H1 (cell line): Measurements from ENCODE around the gene ANO9. TPM values are rescaled to one million over a fixed set of nuclear protein-coding genes. Genes with fewer than 3 reads are reported as not detected.
A peak's percentile ranks its signal among the peaks of the same experiment; 100 is the strongest.

Source experiments
- ASH2L ChIP-seq: fragments of 200-600, 300-600 bp; sonication (generic); IDR thresholded peaks from one replicate; pipeline ENCODE4 v1.7.1; 2017; ENCODE audit warnings: low read length
- BACH1 ChIP-seq: IDR thresholded peaks from 2 replicates; pipeline ENCODE4 v1.6.1; 2012; ENCODE audit warnings: low read length, improper control_type of control experiment
- CBX5 ChIP-seq: fragments of 300-800, 300-1000 bp; sonication (generic); IDR thresholded peaks from 2 replicates; pipeline ENCODE4 v1.7.1; 2016; ENCODE audit warnings: antibody characterized with exemption, low read length, low read depth
- CBX8 ChIP-seq: fragments of 300-800, 300-1000 bp; sonication (generic); IDR thresholded peaks from 2 replicates; pipeline ENCODE4 v1.7.1; 2016; ENCODE audit warnings: low read depth, low read length, borderline replicate concordance
- CREB1 ChIP-seq: IDR thresholded peaks from 2 replicates; pipeline ENCODE4 v1.6.1; 2012; ENCODE audit warnings: inconsistent platforms
- CTBP2 ChIP-seq: IDR thresholded peaks from 2 replicates; pipeline ENCODE4 v1.7.0; 2011; ENCODE audit warnings: borderline replicate concordance, mild to moderate bottlenecking, moderate library complexity, mixed read lengths, low read length; ENCODE audit not compliant: insufficient read depth, insufficient read length
- EGR1 ChIP-seq: IDR thresholded peaks from 2 replicates; pipeline ENCODE4 v1.6.1; 2011; ENCODE audit warnings: low read depth, low read length, borderline replicate concordance
- EZH2 ChIP-seq: fragments of 200-600 bp; sonication (generic); IDR thresholded peaks from 2 replicates; pipeline ENCODE4 v1.7.1; 2012; ENCODE audit warnings: low read depth, mild to moderate bottlenecking, moderate library complexity, low read length, inconsistent platforms; ENCODE audit not compliant: severe bottlenecking
- FOSL1 ChIP-seq: IDR thresholded peaks from 2 replicates; pipeline ENCODE4 v1.6.1; 2011; ENCODE audit warnings: mild to moderate bottlenecking, low read depth, low read length, moderate library complexity; ENCODE audit not compliant: insufficient read depth
- HDAC6 ChIP-seq: IDR thresholded peaks from one replicate; pipeline ENCODE4 v1.7.1; 2012; ENCODE audit warnings: low read depth, mild to moderate bottlenecking, inconsistent platforms, low read length, moderate library complexity
- KDM1A ChIP-seq: fragments of 200-600, 300-600 bp; sonication (generic); IDR thresholded peaks from 2 replicates; pipeline ENCODE4 v1.7.1; 2016; ENCODE audit warnings: mild to moderate bottlenecking, low read length, borderline replicate concordance
- KDM4A ChIP-seq: IDR thresholded peaks from one replicate; pipeline ENCODE4 v1.7.1; 2012; ENCODE audit warnings: low read depth, mild to moderate bottlenecking, moderate library complexity, low read length, inconsistent platforms; ENCODE audit not compliant: severe bottlenecking
- KDM5A ChIP-seq: fragments of 200-600 bp; IDR thresholded peaks from 2 replicates; pipeline ENCODE4 v1.7.1; 2012; ENCODE audit warnings: mild to moderate bottlenecking, low read length, inconsistent platforms, mixed read lengths
- MAFK ChIP-seq: IDR thresholded peaks from 2 replicates; pipeline ENCODE4 v1.6.1; 2012; ENCODE audit warnings: low read depth, mild to moderate bottlenecking, improper control_type of control experiment, low read length
- NRF1 ChIP-seq: IDR thresholded peaks from 2 replicates; pipeline ENCODE4 v1.6.1; 2011; ENCODE audit warnings: mild to moderate bottlenecking, low read depth, low read length, improper control_type of control experiment
- POLR2A ChIP-seq, 2 experiments: IDR thresholded peaks; 1 replicate in 1 of 2; 2 replicates in 1 of 2; pipeline ENCODE4 v1.6.1; 2011; ENCODE audit warnings: low read depth in 2 of 2, low read length in 2 of 2, mild to moderate bottlenecking in 2 of 2; ENCODE audit errors: control extremely low read depth in 1 of 2
- RFX5 ChIP-seq: IDR thresholded peaks from 2 replicates; pipeline ENCODE4 v1.6.1; 2011; ENCODE audit warnings: low read depth, low read length, improper control_type of control experiment, borderline replicate concordance
- SAP30 ChIP-seq: fragments of 300-600 bp; sonication (generic); IDR thresholded peaks from 2 replicates; pipeline ENCODE4 v1.7.1; 2012; ENCODE audit warnings: low read length, moderate library complexity, mild to moderate bottlenecking, inconsistent platforms; ENCODE audit not compliant: insufficient read depth, insufficient replicate concordance
- SIN3A ChIP-seq, 2 experiments: IDR thresholded peaks in 1 of 2; conservative IDR thresholded peaks in 1 of 2; 2 replicates each; pipeline ENCODE4 v1.6.1; 2011 to 2012; ENCODE audit warnings: low read length in 2 of 2, improper control_type of control experiment in 1 of 2, low read depth in 1 of 2, mild to moderate bottlenecking in 1 of 2
- SP4 ChIP-seq: IDR thresholded peaks from 2 replicates; pipeline ENCODE4 v1.6.1; 2012; ENCODE audit warnings: low read length, inconsistent platforms
- TBP ChIP-seq: IDR thresholded peaks from 2 replicates; pipeline ENCODE4 v1.6.1; 2011; ENCODE audit warnings: low read depth, low read length, improper control_type of control experiment
- polyA plus RNA-seq, 7 experiments: library from polyadenylated mRNA; depleted of rRNA in 3 of 7; stranded (reverse) in 5 of 7; unstranded in 2 of 7; fragments of >200 nt in 5 of 7; fragments of 200-250 nt in 2 of 7; gene quantifications; 1 replicate in 5 of 7; 2 replicates in 1 of 7; 4 replicates in 1 of 7; pipeline versions ENCODE4 v1.2.1 to v1.2.3, GENCODE V29; 2011 to 2013; ENCODE audit warnings: missing spikeins in 2 of 7, mixed read lengths in 2 of 7
- total RNA-seq: library from RNA; stranded (reverse); fragmentation: NEBNext Ultra II Directional; extraction: Animal tissue kit (Norgen Biotek cat#: 25700); gene quantifications from 2 replicates; pipeline ENCODE4 v1.2.1, GENCODE V29; 2021
- TF ChIP-seq, protein P1 (sequence below): IDR thresholded peaks from 2 replicates; pipeline ENCODE4 v1.6.1; 2011; ENCODE audit warnings: low read depth, mild to moderate bottlenecking, low read length; ENCODE audit not compliant: insufficient read depth

The ANO9 gene
- total and polyA plus RNA-seq, 2 of the 8 experiments (the other 6 are each of a cell fraction or from before 2014, with no cell fraction given), result 20.0 to 20.7 TPM

GRCh38 chr11:368414-369335 is 73.1 kb downstream of the ANO9 start (continued):
- TF ChIP-seq, protein P1, sequence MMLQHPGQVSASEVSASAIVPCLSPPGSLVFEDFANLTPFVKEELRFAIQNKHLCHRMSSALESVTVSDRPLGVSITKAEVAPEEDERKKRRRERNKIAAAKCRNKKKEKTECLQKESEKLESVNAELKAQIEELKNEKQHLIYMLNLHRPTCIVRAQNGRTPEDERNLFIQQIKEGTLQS, result no peak
- TF ChIP-seq KDM5A, result no peak
- no peak for TF ChIP-seq KDM4A
- peak in 1 of 2 experiments; percentile 35; a peak in 1 of 3 replicates for TF ChIP-seq POLR2A (IDR thresholded peaks at IDR 0.05; ENCODE audit: control extremely low read depth in 1 of 2, low read depth in 2 of 2, low read length in 2 of 2)
- TF ChIP-seq TBP, result no peak
- no peak for TF ChIP-seq CBX5
- TF ChIP-seq SP4, result no peak; the same call in 1 of the 2 replicates
- no peak for TF ChIP-seq FOSL1
- TF ChIP-seq KDM1A, result no peak
- no peak for TF ChIP-seq SAP30
- TF ChIP-seq EGR1, result no peak
- TF ChIP-seq MAFK, result no peak
- no peak for TF ChIP-seq CTBP2
- no peak for TF ChIP-seq CBX8
- TF ChIP-seq HDAC6, result no peak
- peak; percentile 32 for TF ChIP-seq ASH2L
- no peak for TF ChIP-seq RFX5
- TF ChIP-seq SIN3A (conservative IDR thresholded peaks at IDR 0.05 in 1 of 2, IDR thresholded peaks at IDR 0.05 in 1 of 2; ENCODE audit: low read depth in 1 of 2, low read length in 2 of 2), result 0 out of 4 replicates have a peak, but pooled peaks of 1 of the 2 experiments have one; percentile 17
- no peak for TF ChIP-seq CREB1
- TF ChIP-seq EZH2, result no peak
- TF ChIP-seq NRF1, result no peak
- no peak for TF ChIP-seq BACH1
